D341Med (cell line): ENCODE results near the gene GRHL1.
"Not testable (repeated sequence)": the region's sequence is repeated elsewhere in the genome, so short reads cannot be mapped to it uniquely, and the experiment has no call there.

Experiments used
- DNase-seq: peaks from one replicate; pipeline ENCODE4 v3.0.0; 2012; ENCODE audit warnings: low spot score

GRHL1 gene

GRCh38 chr2:9951522-9952285 is at the start of gene GRHL1:
Gene GRHL1 (plus strand): TSS chr2:9951693. CDS start chr2:9951834, 141 bp downstream.
- DNase-seq: peak; percentile 100

GRCh38 chr2:9905413-9905812 is 46.1 kb upstream of the GRHL1 start:
- no peak for DNase-seq

GRCh38 chr2:9907402-9907801 is 44.1 kb upstream of the GRHL1 start:
- no peak for DNase-seq

GRCh38 chr2:9908639-9909038 is 42.9 kb upstream of the GRHL1 start:
- no peak for DNase-seq

- DNase-seq: no peak
Observed at GRCh38 chr2:9909106-9909505, 42.4 kb upstream of the GRHL1 start.

GRCh38 chr2:9910699-9911098 is 40.8 kb upstream of the GRHL1 start:
- no peak for DNase-seq

GRCh38 chr2:9912468-9912867 is 39.0 kb upstream of the GRHL1 start:
- no peak for DNase-seq

- no peak for DNase-seq
Observed at GRCh38 chr2:9914384-9915065, 37.0 kb upstream of the GRHL1 start.

- no peak for DNase-seq
Observed at GRCh38 chr2:9918275-9918674, 33.2 kb upstream of the GRHL1 start.

GRCh38 chr2:9919512-9919911 is 32.0 kb upstream of the GRHL1 start:
- no peak for DNase-seq

GRCh38 chr2:9927020-9927419 is 24.5 kb upstream of the GRHL1 start:
- not testable (repeated sequence) for DNase-seq

GRCh38 chr2:9937258-9937657 is 14.2 kb upstream of the GRHL1 start:
- no peak for DNase-seq

- peak; percentile 33 for DNase-seq
Observed at GRCh38 chr2:9937968-9938367, 13.5 kb upstream of the GRHL1 start.

GRCh38 chr2:9939587-9940485 is 11.7 kb upstream of the GRHL1 start:
- DNase-seq: no peak

GRCh38 chr2:9941196-9941995 is 10.1 kb upstream of the GRHL1 start:
- no peak for DNase-seq

- no peak for DNase-seq
Observed at GRCh38 chr2:9941996-9942390, 9.5 kb upstream of the GRHL1 start.

GRCh38 chr2:9944330-9944758 is 7.1 kb upstream of the GRHL1 start:
- no peak for DNase-seq

GRCh38 chr2:9945596-9945995 is 5.9 kb upstream of the GRHL1 start:
- no peak for DNase-seq

GRCh38 chr2:9946076-9946475 is 5.4 kb upstream of the GRHL1 start:
- DNase-seq: no peak

GRCh38 chr2:9946818-9947217 is 4.7 kb upstream of the GRHL1 start:
- DNase-seq: no peak

- no peak for DNase-seq
Observed at GRCh38 chr2:9948721-9949120, 2.8 kb upstream of the GRHL1 start.
